Subcutaneous adipose tissue (tissue), 4 donors: ENCODE measurements around the gene LIMK1. TPM values are rescaled to one million over a fixed set of nuclear protein-coding genes. Genes with fewer than 3 reads are reported as not detected.

Experiments
- total RNA-seq, 4 donors: library from RNA; depleted of rRNA; stranded (reverse); fragments of >200 nt; gene quantifications; one replicate each; pipeline ENCODE4 v1.1.0, GENCODE V29; 2016
- TF ChIP-seq, protein P1 (sequence below): fragments of 450-650 bp; IDR thresholded peaks from one replicate; pipeline ENCODE4 v1.5.1; 2016; ENCODE audit warnings: low read depth, mild to moderate bottlenecking, control low read depth, antibody characterized with exemption, moderate library complexity

The LIMK1 gene
- total RNA-seq, 4 donors from 2014 or later: 6.4 to 37.6 (median 9.8) TPM

DNA sequence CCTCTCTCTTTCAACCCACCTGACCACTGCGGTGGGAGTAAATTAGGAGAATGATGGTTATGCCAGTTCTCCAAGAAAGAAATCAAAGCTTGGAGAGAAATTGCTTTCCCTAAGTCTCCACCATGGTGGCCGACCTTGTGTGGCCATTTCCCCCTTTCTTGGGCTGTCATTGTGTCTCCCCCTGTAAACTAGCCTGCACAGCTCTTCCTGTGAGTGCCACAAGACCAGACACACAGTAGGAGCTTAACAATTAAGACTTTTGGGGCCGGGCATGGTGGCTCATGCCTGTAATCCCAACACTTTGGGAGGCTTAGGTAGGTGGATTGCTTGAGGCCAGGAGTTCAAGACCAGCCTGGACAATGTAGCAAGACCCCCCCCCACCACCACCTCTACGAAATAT is 18.9 kb upstream of the LIMK1 start:
- TF ChIP-seq, protein P1, sequence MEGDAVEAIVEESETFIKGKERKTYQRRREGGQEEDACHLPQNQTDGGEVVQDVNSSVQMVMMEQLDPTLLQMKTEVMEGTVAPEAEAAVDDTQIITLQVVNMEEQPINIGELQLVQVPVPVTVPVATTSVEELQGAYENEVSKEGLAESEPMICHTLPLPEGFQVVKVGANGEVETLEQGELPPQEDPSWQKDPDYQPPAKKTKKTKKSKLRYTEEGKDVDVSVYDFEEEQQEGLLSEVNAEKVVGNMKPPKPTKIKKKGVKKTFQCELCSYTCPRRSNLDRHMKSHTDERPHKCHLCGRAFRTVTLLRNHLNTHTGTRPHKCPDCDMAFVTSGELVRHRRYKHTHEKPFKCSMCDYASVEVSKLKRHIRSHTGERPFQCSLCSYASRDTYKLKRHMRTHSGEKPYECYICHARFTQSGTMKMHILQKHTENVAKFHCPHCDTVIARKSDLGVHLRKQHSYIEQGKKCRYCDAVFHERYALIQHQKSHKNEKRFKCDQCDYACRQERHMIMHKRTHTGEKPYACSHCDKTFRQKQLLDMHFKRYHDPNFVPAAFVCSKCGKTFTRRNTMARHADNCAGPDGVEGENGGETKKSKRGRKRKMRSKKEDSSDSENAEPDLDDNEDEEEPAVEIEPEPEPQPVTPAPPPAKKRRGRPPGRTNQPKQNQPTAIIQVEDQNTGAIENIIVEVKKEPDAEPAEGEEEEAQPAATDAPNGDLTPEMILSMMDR: no peak

DNA sequence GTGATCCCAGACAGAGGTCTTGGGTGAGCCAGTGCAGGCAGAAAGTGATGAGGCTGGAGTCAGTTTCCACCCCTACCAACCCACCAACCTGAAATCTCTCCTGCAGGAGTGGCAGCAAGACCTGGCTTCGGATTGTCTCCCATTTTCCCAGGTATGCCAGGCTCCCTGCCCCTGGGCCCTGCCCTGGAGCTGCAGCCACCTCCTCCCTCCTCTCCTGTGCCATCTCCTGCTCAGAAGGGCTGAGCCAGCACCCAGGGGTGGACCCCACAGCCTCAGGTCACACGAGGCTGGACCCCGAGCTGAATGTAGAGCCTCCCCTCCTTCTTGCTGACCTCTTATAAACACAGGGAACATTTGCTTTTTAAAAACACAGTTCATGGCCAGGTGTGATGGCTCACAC is 17.0 kb upstream of the LIMK1 start:
- TF ChIP-seq, protein P1: no peak

DNA sequence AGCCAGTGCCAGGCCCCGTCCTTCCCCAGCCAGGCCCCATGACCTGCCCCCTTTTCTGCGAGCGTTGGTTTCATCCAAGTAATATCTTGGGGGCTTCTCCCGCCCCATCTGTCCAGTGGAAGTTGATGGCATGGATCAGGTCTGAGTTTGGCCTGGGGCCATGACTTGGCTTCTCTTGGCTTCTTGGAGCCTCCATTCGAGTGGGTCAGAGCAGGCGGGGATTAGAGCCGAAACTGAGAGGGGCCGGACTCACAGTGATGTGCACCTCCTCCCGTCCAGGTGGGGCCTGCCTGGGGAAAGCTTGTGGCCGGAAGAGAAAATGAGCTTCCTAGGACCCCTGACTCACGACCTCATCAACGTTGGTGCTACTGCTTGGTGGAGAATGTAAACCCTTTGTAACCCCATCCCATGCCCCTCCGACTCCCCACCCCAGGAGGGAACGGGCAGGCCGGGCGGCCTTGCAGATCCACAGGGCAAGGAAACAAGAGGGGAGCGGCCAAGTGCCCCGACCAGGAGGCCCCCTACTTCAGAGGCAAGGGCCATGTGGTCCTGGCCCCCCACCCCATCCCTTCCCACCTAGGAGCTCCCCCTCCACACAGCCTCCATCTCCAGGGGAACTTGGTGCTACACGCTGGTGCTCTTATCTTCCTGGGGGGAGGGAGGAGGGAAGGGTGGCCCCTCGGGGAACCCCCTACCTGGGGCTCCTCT is 15.1 kb upstream of the LIMK1 start:
- TF ChIP-seq, protein P1: no peak

DNA sequence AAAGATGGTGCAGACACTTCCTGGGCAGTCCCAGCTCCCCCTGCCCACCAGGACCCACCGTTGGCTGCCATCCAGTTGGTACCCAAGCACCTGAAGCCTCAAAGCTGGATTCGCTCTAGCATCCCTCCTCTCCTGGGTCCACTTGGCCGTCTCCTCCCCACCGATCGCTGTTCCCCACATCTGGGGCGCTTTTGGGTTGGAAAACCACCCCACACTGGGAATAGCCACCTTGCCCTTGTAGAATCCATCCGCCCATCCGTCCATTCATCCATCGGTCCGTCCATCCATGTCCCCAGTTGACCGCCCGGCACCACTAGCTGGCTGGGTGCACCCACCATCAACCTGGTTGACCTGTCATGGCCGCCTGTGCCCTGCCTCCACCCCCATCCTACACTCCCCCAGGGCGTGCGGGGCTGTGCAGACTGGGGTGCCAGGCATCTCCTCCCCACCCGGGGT is 14.5 kb upstream of the LIMK1 start:
- TF ChIP-seq, protein P1: no peak

DNA sequence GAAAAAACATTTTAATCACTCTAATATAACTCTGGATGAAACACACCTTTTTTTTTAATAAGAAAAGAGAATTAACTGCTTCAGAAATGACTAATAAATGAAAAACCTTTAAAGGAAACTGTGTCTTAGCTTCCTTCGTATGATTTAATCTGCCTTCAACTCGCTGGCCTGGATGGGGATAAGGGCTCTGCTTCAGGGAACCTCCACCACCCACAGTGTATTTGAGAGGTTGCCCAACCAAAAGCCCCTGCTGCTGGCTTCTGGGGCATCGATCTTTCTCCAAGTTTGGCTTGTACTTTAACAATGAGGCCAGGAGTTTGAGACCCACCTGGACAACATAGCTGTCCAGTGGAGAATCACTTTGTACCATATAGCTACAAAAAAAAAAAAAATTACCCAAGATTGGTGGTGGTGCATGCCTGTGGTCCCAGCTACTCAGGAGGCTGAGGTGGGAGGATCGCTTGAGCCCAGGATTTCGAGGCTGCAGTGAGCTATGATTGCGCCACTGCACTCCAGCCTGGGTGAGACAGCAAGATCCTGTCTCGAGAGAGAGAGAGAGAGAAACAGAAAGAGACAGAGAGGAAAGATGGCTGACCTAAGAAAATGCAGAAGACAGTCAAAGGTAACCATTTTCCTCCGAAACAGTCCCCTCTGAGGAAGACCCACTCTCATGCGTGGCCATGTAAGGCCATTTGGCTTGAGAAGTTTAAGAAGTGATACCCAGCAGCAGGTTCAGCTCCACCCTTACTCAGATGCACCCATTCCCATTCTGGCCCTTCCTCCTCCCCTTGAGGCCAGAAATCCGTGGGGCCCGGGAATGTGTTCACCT is 13.6 kb upstream of the LIMK1 start:
- TF ChIP-seq, protein P1: no peak

DNA sequence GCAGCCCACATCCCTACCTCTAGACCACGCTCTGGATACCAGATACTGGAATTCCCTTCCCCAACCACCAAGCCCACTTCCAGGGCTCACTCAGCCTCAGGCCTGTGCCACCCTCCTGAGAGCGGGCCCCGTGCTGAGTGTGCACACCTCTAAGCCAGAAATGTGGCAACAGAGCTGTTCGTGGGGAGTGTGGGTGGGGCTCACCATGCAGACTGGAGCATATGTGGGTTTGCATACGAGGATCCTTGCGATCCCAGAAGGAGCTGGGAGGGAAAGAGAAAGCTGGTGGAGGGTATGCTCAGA is 13.0 kb upstream of the LIMK1 start:
- TF ChIP-seq, protein P1: no peak

DNA sequence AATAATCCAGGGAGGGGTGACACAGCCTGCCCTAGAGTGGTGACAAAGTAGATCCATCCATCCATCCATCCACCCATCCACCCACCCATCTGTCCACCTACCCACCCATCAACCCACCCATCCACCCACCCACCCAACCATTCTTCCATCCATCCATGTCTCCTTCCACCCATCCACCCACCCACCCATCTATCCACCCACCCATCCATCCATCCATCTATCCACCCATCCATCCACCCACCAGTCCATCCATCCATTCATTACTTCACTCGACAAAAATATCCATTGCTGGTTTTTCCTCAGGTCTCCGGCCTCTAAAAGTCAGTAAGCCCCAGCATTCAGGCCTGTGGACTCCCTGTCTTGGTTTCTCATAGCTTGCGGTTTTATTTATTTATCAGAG is 12.5 kb upstream of the LIMK1 start:
- TF ChIP-seq, protein P1: no peak
